Central memory CD8-positive, alpha-beta T cell (primary cell): Measurements from ENCODE around the gene C10orf95.
"Not testable (repeated sequence)": the region's sequence is repeated elsewhere in the genome, so short reads cannot be mapped to it uniquely, and the experiment has no call there.

Source experiments
- ATAC-seq: fragments of 150-1000 bp; cut with Tn5 transposase; replicated peaks from 2 replicates; pipeline ENCODE4 v1.10.0; 2022; ENCODE audit warnings: mild to moderate bottlenecking, moderate FRiP score, moderate number of reproducible peaks; ENCODE audit not compliant: poor library complexity, severe bottlenecking; ENCODE audit errors: extremely low read depth
- DNase-seq, 2 donors: peaks; one replicate each; pipeline ENCODE4 v3.0.0; 2021; ENCODE audit warnings: low spot score in 2 of 2
- H3K27ac Mint-ChIP-seq: one replicate; pipeline ENCODE4 v1.8.0; 2022; ENCODE audit warnings: low read depth, mild to moderate bottlenecking, moderate library complexity, mixed read lengths
- H3K27me3 Mint-ChIP-seq: one replicate; pipeline ENCODE4 v1.8.0; 2022; ENCODE audit warnings: mixed read lengths
- H3K36me3 Mint-ChIP-seq: one replicate; pipeline ENCODE4 v1.8.0; 2022; ENCODE audit warnings: mild to moderate bottlenecking, moderate library complexity, mixed read lengths; ENCODE audit not compliant: insufficient read depth
- H3K4me1 Mint-ChIP-seq: one replicate; pipeline ENCODE4 v1.8.0; 2022; ENCODE audit warnings: mixed read lengths
- H3K4me3 Mint-ChIP-seq: one replicate; pipeline ENCODE4 v1.8.0; 2022; ENCODE audit warnings: mild to moderate bottlenecking, moderate library complexity, mixed read lengths
- H3K9me3 Mint-ChIP-seq: one replicate; pipeline ENCODE4 v1.8.0; 2022; ENCODE audit warnings: mixed read lengths

C10orf95 gene

DNA sequence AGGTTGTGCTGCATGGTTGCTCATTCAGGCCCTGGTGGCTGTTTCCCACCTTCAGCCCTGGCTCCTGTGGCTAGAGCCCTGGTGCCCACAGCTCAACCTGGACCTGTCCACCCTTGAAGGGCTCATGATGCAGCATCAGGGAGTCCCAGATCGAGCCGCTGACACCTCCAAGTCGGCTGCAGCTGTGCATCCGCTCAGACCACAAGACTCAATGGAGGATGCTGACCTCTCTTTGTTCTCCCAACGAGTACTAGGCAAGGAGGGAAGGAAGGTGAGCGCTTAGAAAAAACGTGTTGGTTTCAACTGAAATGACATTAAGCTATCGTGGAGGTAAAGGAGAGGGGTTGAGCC is 9.5 kb upstream of the C10orf95 start:
- Mint-ChIP-seq H3K4me1 (peaks cover 25% of the 10 kb centered on the region), H3K4me3 (peak overlapping the region; percentile 93), H3K9me3 (no peaks in the 10 kb centered on the region), H3K27ac (peak overlapping the region; percentile 90), H3K27me3 (no peaks in the 10 kb centered on the region), H3K36me3 (peaks cover 8% of the 10 kb centered on the region)
- DNase-seq (no peak), ATAC-seq (no peak)

DNA sequence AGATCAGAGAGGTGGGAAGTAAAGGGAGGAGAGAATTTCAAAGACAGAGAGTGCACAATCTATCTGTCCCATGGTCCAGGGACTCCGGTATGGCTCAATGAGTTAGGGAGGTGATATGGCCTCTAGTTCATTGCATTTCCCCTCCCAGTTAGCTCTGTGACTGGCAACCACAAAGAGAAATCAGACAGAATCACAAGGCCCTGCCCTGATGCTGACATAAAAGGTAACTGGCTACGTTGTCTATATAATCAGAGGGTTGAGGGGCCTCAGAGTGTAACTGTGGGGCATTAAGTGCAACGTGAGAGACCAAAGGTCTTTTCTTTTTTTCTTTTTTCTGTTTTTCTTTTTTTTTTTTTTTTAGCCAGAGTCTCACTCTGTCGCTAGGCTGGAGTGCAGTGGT is 7.3 kb upstream of the C10orf95 start:
- Mint-ChIP-seq H3K4me3 (no peak overlapping the region), H3K27ac (no peak overlapping the region), H3K4me1 (peaks cover 25% of the 10 kb centered on the region), H3K36me3 (peaks cover 8% of the 10 kb centered on the region), H3K27me3 (no peaks in the 10 kb centered on the region), H3K9me3 (no peaks in the 10 kb centered on the region)
- ATAC-seq (no peak), DNase-seq (no peak)

DNA sequence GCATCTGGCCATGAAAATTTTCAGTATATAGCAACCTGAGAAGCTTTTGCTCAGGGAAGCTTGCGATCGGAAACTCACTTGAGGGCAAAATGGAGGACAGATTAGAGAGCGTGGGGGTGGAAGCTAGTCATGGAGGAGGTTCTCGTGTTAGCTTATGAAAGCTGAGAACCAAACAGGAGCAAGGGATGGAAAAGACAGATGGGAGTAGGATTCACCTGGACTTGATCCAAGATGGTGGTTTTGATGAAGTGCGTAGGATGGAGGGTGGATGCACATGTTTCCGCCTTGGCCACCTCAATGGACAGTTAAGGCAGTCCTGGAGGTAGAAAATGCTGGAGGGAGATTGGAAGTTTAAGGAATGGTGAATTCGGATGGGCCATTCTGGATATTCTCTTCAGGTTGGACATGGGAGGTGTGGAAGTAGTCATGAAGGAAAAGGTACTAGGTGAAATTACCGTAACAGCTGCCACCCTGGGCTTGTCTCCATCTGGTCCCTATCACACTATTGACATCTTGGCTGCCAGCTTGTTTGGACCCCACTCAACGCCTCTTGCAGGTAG is 6.3 kb upstream of the C10orf95 start:
- peaks cover 26% of the 10 kb centered on the region for H3K4me1 Mint-ChIP-seq
- ATAC-seq = no peak
- no peaks in the 10 kb centered on the region for H3K27me3 Mint-ChIP-seq
- peaks cover 10% of the 10 kb centered on the region for H3K36me3 Mint-ChIP-seq
- H3K9me3 Mint-ChIP-seq = no peaks in the 10 kb centered on the region
- DNase-seq = no peak
- no peak overlapping the region for H3K4me3 Mint-ChIP-seq
- no peak overlapping the region for H3K27ac Mint-ChIP-seq

DNA sequence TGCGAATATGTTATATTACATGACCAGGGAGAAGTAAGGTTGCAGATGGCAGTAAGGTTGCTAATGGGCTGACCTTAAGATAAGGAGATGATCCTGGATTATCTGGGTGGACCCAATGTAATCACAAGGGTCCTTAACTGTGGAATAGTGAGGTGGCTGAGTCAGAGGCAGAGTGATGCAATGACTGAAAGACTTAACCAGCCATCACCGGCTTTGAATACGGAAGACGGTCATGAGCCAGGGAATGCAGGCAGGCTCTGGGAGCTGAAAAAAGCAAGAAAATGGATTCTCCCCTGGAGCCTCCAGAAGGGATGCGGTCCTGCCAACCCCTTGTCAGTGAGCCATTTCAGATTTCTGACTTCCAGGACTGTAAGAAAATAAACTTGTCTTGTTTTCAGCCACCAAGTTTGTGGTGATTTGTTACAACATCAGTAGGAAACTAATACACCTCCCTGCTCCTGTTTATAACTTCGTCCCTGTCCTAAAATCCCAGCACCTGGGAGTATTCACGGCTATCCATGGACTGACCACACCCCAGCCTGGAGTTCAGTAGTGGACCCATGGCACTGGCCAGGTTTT is 4.6 kb upstream of the C10orf95 start:
- no peaks in the 10 kb centered on the region for H3K9me3 Mint-ChIP-seq
- no peak for ATAC-seq
- no peaks in the 10 kb centered on the region for H3K27me3 Mint-ChIP-seq

DNA sequence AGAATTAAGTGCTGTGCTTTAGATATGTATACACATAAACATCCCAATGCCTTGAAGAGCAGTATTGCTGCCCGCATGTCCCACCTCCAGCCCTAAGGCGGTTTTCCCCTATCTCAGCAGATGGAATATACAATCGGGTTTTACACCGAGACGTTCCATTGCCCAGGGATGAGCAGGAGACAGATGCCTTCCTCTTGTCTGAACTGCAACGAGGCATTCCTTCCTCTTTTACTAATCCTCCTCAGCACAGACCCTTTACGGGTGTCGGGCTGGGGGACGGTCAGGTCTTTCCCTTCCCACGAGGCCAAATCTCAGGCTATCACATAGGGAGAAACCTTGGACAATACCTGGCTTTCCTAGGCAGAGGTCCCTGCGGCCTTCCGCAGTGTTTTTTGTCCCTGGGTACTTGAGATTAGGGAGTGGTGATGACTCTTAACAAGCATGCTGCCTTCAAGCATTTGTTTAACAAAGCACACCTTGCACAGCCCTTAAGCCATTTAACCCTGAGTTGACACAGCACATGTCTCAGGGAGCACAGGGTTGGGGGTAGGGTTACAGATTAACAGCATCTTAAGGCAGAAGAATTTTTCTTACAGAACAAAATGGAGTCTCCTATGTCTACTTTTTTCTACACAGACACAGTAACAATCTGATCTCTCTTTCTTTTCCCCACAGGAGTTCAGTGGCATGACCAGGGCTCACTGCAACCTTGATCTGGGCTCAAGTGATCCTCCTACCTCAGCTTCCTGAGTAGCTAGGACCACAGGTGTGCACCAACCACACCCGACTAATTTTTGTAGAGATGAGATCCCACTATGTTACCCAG is 3.5 kb upstream of the C10orf95 start:
- H3K4me3 Mint-ChIP-seq, H3K27me3 Mint-ChIP-seq, ATAC-seq, DNase-seq, H3K36me3 Mint-ChIP-seq, H3K9me3 Mint-ChIP-seq, H3K27ac Mint-ChIP-seq: not testable (repeated sequence)
- peaks cover 14% of the 10 kb centered on the region for H3K4me1 Mint-ChIP-seq

More for the DNA sequence above, 4.6 kb upstream of the C10orf95 start:
- no peak overlapping the region for H3K27ac Mint-ChIP-seq
- no peak overlapping the region for H3K4me3 Mint-ChIP-seq
- peaks cover 18% of the 10 kb centered on the region for H3K4me1 Mint-ChIP-seq
- peaks cover 7% of the 10 kb centered on the region for H3K36me3 Mint-ChIP-seq
- DNase-seq = no peak

DNA sequence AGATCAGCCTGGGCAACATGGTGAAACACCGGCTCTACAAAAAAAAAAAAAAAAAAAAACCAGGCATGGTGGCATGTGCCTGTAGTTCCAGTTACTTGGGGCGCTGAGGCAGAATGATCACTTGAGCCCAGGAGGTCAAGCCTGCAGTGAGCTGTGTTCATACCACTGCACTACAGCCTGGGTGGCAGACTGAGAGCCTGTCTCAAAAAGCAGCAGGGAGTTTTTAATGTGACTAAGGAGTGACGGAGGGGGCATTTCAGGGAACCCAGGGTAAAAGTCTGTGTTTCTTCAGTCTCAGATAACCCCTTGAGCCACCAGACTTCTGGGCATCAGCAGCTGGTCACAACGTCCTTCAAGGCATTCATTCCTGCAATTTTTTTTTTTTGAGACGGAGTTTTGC is 2.2 kb upstream of the C10orf95 start:
- no peak for DNase-seq
- Mint-ChIP-seq H3K4me1 (peaks cover 20% of the 10 kb centered on the region), H3K36me3 (peaks cover 9% of the 10 kb centered on the region), H3K27me3 (no peaks in the 10 kb centered on the region), H3K27ac (no peak overlapping the region), H3K4me3 (no peak overlapping the region), H3K9me3 (no peaks in the 10 kb centered on the region)
- ATAC-seq = no peak

DNA sequence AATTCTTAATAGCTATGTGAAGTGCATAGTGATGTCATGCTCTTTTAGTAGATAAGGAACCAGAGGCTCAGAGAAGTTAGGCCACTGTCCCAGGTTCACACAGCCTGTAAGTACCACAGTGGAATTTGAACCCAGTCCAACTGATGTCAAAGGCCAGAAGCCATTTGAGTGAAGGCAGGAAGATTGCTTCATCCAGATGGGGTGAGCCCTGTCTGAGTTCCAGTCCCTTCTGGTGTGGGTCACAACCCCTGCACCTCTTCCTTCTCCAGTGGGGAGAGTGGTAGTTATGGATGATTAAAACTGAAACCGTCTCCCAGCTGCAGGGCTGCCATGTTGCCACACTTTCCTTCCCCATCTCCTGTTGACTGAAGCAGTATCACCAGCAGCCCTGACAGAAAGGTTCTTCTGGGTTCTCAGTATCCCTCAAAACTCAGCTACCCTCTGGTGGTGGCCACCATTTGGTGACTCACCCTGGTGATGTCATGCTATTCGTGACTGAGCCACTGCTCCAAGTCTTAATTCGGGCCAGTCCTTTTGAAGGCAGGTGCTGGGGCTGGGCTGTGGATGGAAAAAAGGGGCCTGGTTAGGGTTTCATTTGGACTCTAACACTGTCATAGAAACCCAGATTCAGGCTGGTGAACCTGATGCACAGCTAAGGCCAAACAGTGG is 1.5 kb upstream of the C10orf95 start:
- Mint-ChIP-seq H3K4me1 (peaks cover 20% of the 10 kb centered on the region), H3K27me3 (no peaks in the 10 kb centered on the region), H3K4me3 (peak overlapping the region; percentile 90), H3K36me3 (peaks cover 9% of the 10 kb centered on the region), H3K27ac (no peak overlapping the region), H3K9me3 (no peaks in the 10 kb centered on the region)
- ATAC-seq (no peak), DNase-seq (no peak)

DNA sequence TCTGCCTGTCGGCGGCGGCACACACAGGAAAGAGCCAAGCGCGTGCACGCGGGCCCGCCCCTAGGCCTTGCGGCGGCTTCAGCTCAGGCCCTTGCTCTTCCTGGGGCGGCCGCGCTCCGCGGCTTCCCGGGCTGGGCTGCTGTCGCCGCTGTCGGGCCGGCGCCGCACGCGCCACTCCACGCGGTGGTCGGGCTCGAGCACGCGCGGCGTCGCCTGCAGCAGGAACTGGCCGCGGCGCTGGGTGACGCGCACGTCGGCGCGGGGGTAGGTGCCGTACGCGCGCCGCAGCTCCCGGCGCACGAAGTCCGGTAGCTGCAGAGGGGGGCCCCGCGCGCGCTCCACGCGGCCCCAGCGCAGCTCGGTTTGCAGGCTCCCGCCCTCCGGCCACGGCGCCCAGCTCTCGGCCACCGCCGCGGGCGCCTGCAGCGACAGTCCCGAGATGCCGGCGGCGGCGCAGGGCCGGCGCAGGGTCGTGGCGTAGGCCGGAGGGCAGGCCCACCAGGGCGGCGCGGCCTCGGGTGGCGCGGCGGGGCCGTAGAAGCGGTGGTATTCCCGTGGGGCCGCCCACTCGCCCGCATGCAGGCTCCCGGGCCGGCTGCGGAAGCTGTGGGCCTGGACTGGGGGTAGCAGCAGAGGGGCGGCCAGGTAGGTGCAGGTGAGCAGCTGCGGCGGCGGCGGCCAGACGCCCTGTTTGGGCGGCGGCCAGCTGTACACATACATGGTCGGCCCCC is 804 bp downstream of the C10orf95 start:
- Mint-ChIP-seq H3K27ac (peak overlapping the region; percentile 92), H3K27me3 (no peaks in the 10 kb centered on the region), H3K4me1 (peaks cover 20% of the 10 kb centered on the region), H3K9me3 (no peaks in the 10 kb centered on the region), H3K36me3 (peaks cover 9% of the 10 kb centered on the region), H3K4me3 (peak overlapping the region; percentile 90)
- ATAC-seq (peak; percentile 86), DNase-seq (peak; percentile 73 to 88)

DNA sequence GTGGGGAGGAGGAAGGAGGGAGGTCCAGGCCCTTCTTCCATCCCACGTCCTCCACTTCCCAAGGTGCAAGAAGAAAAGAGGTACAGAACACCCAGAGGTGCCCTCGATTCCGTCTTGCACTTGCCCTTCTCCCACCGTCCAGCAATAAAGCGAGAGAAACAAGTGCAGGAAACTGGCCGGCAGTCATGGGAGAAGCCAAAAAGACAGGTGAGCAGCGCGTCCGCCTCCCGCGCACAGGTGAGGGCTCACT is 1.3 kb downstream of the C10orf95 start:
- ATAC-seq (no peak), DNase-seq (no peak)
- no peaks in the 10 kb centered on the region for H3K27me3 Mint-ChIP-seq
- peak overlapping the region; percentile 90 for H3K4me3 Mint-ChIP-seq
- H3K9me3 Mint-ChIP-seq = no peaks in the 10 kb centered on the region
- peak overlapping the region; percentile 92 for H3K27ac Mint-ChIP-seq
- peaks cover 20% of the 10 kb centered on the region for H3K4me1 Mint-ChIP-seq
- peaks cover 9% of the 10 kb centered on the region for H3K36me3 Mint-ChIP-seq

DNA sequence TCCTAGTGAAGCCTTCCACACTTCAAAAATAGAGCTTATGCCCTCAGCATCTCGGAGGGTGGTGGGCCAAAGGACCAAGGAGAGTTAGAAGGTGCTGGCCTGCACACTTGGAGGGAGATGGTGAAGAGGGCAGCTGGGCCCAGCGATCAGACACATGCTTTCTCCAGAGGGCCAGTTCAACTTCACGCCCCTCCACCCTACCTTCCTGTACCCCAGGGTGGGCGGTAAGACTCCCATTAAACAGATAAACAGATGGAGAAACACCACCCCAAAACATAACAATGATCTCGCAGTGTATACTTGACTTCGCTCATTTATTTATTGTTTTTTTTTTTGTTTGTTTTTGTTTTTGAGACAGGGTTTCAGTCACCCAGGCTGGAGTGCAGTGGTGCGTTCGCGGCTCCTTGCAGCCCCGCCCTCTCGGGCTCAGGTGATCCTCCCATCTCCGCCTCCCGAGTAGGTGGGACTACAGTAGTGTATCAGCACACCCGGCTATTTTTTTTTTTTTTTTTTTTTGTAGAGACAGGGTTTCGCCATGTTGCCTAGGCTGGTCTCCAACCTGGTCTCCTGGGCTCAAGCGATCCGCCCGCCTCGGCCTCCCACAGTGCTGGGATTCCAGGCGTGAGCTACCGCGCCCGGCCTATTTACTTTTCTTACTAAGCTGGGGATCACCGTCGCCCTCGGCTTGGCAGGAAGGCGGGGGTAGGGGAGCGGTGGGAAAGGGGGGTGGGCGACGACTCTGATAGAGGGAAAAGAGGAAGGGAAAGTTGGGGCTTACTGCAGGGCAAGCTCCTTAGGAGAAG is 1.8 kb downstream of the C10orf95 start:
- DNase-seq = peak; percentile 67 to 79
- peak overlapping the region; percentile 92 for H3K27ac Mint-ChIP-seq
- H3K36me3 Mint-ChIP-seq = peaks cover 9% of the 10 kb centered on the region
- H3K27me3 Mint-ChIP-seq = no peaks in the 10 kb centered on the region
- ATAC-seq = peak; percentile 79
- no peaks in the 10 kb centered on the region for H3K9me3 Mint-ChIP-seq
- peaks cover 20% of the 10 kb centered on the region for H3K4me1 Mint-ChIP-seq
- peak overlapping the region; percentile 90 for H3K4me3 Mint-ChIP-seq

DNA sequence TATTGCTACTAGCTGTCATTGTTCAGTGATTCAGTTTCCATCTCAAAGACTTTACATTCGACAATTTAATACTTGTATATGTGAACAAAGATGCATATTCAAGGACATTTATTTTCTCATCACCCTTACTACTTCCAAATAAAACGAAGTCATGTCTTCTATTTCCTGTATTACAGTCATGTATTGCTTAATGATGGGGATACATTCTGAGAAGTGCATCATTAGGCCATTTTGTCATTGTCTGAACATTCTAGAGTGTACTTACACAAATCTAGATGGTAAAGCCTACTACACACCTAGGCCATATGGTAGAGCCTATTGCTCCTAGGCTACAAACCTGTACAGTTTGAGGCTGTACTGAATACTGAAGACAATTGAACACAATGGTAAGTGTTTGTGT is 6.5 kb downstream of the C10orf95 start:
- H3K4me1 Mint-ChIP-seq = peaks cover 6% of the 10 kb centered on the region
- DNase-seq = no peak

DNA sequence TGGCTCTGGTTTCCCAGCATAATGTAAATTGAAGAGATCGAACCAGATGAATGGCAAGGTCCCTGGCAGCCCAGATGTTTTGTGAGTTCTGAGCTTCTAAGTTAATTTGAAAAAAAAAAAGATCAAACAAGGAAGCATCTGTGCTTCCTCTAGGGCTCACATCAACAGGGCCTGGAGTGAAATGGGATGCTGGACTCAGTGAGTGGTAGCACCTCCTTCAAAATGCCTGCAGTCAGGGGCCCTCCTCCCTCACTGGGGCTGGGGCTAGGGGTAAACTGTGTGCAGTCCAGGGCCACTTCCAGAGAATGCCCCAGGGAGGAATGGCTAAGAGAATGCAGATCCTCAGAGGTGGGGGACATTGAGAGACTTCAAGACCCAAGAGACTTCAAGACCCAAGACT is 13.0 kb downstream of the C10orf95 start:
- H3K9me3 Mint-ChIP-seq = no peaks in the 10 kb centered on the region
- H3K27ac Mint-ChIP-seq = no peak overlapping the region
- ATAC-seq (no peak), DNase-seq (no peak)
- H3K36me3 Mint-ChIP-seq = peaks cover 4% of the 10 kb centered on the region
- no peaks in the 10 kb centered on the region for H3K27me3 Mint-ChIP-seq
- H3K4me3 Mint-ChIP-seq = no peak overlapping the region
- H3K4me1 Mint-ChIP-seq = peaks cover 15% of the 10 kb centered on the region

More for the DNA sequence above, 6.5 kb downstream of the C10orf95 start:
- no peaks in the 10 kb centered on the region for H3K9me3 Mint-ChIP-seq
- no peak overlapping the region for H3K27ac Mint-ChIP-seq
- H3K4me3 Mint-ChIP-seq = no peak overlapping the region
- ATAC-seq = no peak
- no peaks in the 10 kb centered on the region for H3K27me3 Mint-ChIP-seq
- H3K36me3 Mint-ChIP-seq = no peaks in the 10 kb centered on the region
